Measurements from ENCODE around the gene NELFCD.
"Not testable (repeated sequence)": the region's sequence is repeated elsewhere in the genome, so short reads cannot be mapped to it uniquely, and the experiment has no call there.

The NELFCD gene

DNA sequence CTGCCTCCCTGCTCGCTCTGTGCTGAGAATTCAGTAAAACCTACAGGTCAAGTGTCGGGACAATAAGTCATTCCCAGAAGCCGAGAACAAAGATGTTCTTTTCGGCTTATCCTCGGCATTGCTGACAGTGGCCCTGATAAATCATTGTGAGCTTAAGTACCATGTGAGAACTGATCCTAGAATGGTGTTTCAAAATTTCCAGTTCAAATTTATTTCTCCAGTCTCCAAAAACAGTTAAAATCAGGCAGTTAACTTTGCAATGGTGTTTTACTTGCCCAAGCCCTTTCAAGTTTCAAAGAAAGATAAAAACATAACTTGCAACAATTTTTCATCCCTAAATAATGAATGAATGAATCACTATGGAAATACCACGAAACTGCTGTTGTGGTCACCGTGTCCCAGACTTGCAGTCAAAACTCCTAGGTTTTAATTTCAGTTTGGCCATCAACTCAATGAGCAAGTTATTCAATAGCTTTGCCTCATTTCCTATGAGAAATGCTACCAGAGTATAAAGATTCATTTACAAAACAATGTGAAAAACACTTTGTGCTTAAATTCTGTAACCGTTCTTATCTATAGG lies 46.8 kb downstream of the NELFCD start:
- no peak for DNase-seq

- DNase-seq: no peak
Observed at GRCh38 chr20:59028812-59029211, 47.8 kb downstream of the NELFCD start.

DNA sequence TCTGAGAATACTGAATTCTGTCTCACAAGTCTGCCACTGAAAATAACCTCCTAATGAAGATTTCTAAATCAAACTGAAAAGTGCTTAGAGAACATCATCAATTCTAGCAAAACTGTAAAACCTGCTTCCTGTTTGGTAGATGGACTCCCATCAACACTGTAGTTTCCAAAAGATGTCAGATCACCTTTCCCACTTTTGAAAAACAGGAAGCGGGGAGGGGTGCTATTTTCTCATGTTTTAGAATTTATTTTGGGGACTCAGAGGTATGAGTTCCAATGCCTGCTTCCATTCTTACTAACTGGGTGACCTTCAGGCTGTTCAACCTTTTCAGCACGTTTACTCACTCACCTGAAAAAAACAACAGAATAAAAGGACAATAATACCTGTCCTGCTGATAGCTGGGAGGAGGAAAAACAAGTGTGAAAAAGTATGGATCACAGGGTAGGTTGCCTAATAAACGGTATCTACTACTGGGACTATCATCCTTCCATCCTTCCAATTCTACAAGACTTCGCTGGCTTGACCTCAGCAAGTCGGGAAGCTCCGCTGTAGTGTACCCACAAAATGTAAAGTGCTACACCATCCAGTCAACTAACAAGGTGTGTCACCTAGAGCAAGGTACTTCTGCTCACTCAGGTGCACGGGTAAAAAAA lies 50.0 kb downstream of the NELFCD start:
- DNase-seq: no peak

- peak; percentile 49 for DNase-seq
Observed at GRCh38 chr20:59031564-59032022, 50.5 kb downstream of the NELFCD start.

- peak; percentile 98 for DNase-seq
Observed at GRCh38 chr20:59032023-59032712, 51.1 kb downstream of the NELFCD start, which contains the start of gene ATP5F1E. ATP5F1E (minus strand) TSS chr20:59032335; CDS start chr20:59032251, 84 bp downstream.

GRCh38 chr20:59032713-59033059 lies 51.6 kb downstream of the NELFCD start:
- no peak for DNase-seq

- DNase-seq: no peak
Observed at GRCh38 chr20:59033093-59033492, 52.0 kb downstream of the NELFCD start.

DNA sequence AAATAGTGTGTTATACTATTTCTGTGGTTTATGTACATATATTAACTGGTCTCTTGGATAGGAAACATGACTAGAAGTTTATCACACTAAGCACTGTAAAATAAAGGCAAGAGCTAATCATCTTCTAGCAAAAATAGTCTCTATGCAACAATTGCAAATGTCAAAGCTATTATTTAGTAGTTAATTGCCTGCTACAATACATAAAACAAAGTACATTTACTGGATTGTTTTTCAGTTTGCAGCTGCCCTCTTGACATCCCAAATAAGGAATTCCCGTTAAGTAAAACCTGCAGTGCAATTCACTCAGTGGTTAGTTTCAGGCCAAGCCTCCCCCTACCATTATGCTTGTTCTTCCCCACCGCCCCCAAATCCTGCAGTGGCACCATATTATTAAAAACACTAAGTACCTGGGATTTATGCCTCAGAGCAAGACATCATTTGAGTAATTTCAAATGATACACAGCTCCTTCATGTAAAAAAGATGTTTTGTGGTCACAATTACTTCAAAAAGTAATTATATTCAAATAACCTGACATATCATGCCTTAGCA lies 52.6 kb downstream of the NELFCD start:
- no peak for DNase-seq

DNA sequence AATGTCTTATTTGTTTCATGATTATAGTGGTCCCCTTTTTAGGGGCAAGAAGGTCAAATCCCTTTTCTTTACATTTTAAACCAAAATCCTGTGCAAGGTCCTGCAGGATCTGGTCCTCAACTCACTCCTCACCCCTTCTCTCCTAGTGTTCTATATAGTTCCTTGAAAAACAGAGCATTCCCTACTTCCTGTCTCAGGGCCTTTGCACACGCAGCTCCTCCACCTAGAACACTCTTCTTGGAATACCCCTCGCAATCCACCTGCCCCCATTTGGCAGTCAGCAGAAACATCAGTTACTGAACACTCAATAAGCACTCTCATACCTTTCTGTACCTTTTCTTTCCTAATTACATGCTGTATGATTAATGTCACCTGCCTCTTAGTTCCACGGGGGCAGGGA lies 54.3 kb downstream of the NELFCD start:
- no peak for DNase-seq

DNA sequence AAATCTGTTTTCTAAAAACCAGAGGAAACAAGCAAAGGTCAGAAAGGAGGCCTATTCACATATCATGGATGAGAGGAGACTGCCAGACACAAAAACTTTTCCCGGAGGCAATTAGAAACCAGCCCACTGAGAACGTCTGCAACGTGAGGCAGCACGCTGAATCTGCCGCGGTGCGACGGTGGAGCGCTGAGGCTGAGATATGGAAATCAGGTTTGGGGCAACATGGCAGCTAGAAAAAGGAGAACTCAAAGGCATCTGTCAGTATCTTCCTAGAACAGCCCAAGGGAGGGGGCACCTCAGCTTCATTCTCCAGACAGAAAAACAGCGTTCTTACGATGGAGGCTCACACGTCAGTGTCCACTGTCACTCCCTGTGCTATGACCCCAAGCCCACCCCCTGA lies 56.3 kb downstream of the NELFCD start:
- no peak for DNase-seq

GRCh38 chr20:59039233-59039632 lies 58.2 kb downstream of the NELFCD start:
- DNase-seq: no peak

DNA sequence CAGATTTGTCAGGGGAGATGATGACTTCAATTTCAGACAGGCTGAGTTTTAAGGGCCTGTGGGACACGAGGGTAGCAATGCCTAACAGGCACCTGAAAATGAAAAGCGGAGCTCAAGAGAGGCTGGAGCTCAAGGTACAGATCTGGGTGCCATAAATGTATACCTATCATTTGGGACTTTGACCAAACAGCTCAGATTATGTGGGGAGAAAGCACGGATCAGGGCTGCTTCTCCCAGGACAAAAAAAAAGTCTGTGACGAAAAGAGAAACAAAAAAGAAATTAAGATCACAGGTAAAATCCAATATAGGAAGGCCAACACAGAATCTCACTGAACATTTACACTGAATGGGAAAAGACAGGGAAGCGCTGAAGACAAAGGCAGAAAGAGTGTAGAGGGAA lies 59.6 kb downstream of the NELFCD start:
- no peak for DNase-seq

GRCh38 chr20:59041487-59041886 lies 60.4 kb downstream of the NELFCD start:
- DNase-seq: not testable (repeated sequence)

- no peak for DNase-seq
Observed at GRCh38 chr20:59042151-59042795, 61.2 kb downstream of the NELFCD start, which contains the start of gene PRELID3B. PRELID3B (minus strand) TSS chr20:59042786; CDS start chr20:59042730, 56 bp downstream.

DNA sequence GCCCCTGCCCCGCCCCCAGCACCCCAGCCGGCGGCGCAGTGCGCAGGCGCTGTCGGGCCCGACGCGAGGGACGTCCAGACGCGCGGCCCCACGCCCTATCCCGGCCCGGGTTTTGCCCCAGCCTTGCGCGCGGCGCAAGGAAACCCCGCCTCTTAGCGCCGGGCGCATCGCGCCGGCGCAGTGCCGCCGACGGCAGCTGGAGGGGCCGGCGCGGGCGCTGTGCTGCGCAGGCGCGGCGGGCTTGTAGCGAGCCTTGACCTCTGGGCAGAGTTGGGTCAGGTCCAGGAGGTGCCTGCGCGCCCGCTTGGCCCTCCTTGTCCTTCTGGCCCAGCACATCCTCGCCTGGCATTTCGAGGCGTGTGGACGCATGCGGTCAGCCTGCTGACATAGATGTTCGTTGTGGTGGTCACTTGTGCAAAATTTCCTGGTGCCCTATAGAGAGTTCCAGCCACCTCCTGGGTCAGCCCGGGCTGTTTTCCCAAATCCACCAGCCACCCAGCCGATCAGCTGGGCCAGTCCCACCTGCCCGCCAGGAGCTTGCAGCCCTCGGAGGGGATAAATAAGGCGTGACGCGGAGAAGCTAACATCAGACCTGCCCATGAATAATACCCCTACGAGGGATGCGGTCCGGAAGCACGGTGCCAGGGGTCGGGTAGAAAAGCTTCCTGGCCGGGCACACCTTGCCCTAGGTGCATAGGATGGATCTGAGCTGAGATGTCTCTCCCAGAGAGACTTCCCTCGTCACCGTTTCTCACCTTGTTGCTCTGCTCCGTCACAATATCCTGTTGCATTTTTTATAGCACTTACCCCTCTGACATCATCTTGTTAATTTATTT lies 62.0 kb downstream of the NELFCD start:
- DNase-seq: peak; percentile 96

GRCh38 chr20:59043698-59044097 lies 62.6 kb downstream of the NELFCD start:
- DNase-seq: peak; percentile 39

- no peak for DNase-seq
Observed at GRCh38 chr20:59044295-59044694, 63.2 kb downstream of the NELFCD start.
